ENCODE measurements around the gene ERGIC1. TPM values are rescaled to one million over a fixed set of nuclear protein-coding genes. Genes with fewer than 3 reads are reported as not detected.
"Not testable (repeated sequence)": the region's sequence is repeated elsewhere in the genome, so short reads cannot be mapped to it uniquely, and the experiment has no call there.

The ERGIC1 gene
- total and polyA plus RNA-seq, 9 donors, result 41.7 to 147 (median 92.3) TPM

- intact Hi-C loops (cut with DNase I), result no loop called here
- Histone ChIP-seq H3K27ac (no peak overlapping the region), H3K4me1 (ENCODE audit: insufficient read depth) (peaks cover 19% of the 10 kb centered on the region), H3K36me3 (no peaks in the 10 kb centered on the region), H3K27me3 (no peaks in the 10 kb centered on the region), H3K4me3 (no peak overlapping the region), H3K9me3 (no peaks in the 10 kb centered on the region)
- 84 to 91% (median 90%) methylated on average over 4 of the region's 4 CpGs for WGBS, 3 donors
- DNase-seq, result no peak
- TF ChIP-seq EP300 (IDR thresholded peaks at IDR 0.05), result no peak
- no peak for TF ChIP-seq POLR2A (IDR thresholded peaks at IDR 0.05)
- no peak for TF ChIP-seq CTCF (IDR thresholded peaks at IDR 0.05)
Observed at GRCh38 chr5:172895549-172895948, 61.5 kb downstream of the ERGIC1 start.

- peak in 1 of 5 donors; percentile 49 for DNase-seq
- peaks cover 25% of the 10 kb centered on the region for H3K4me1 ChIP-seq (ENCODE audit: insufficient read depth)
- H3K9me3 ChIP-seq, result no peaks in the 10 kb centered on the region
- H3K27me3 ChIP-seq, result no peaks in the 10 kb centered on the region
- no peak for TF ChIP-seq CTCF (IDR thresholded peaks at IDR 0.05)
- TF ChIP-seq POLR2A (IDR thresholded peaks at IDR 0.05), result no peak
- no peak for TF ChIP-seq EP300 (IDR thresholded peaks at IDR 0.05)
- peak overlapping the region; percentile 38 to 86 for H3K27ac ChIP-seq
- intact Hi-C loops (cut with DNase I), result no loop called here
- 73 to 87% (median 81%) methylated on average over 7 of the region's 7 CpGs for WGBS, 3 donors
- no peaks in the 10 kb centered on the region for H3K36me3 ChIP-seq
- no peak overlapping the region for H3K4me3 ChIP-seq
Observed at GRCh38 chr5:172896465-172896864, 62.4 kb downstream of the ERGIC1 start.

- intact Hi-C loops (cut with DNase I); H3K4me3 ChIP-seq; H3K9me3 ChIP-seq; H3K27me3 ChIP-seq; H3K36me3 ChIP-seq: not testable (repeated sequence)
- H3K4me1 ChIP-seq (ENCODE audit: insufficient read depth), result peaks cover 28% of the 10 kb centered on the region
- DNase-seq, result peak in 1 of 5 donors; percentile 18
- 85 to 87% (median 87%) methylated on average over 7 of the region's 7 CpGs for WGBS, 3 donors
- H3K27ac ChIP-seq, result peak overlapping the region; percentile 38 to 86
Observed at GRCh38 chr5:172897067-172897466, 63.0 kb downstream of the ERGIC1 start.

GRCh38 chr5:172897481-172898217 lies 63.6 kb downstream of the ERGIC1 start:
- Histone ChIP-seq H3K9me3 (no peaks in the 10 kb centered on the region), H3K4me1 (ENCODE audit: insufficient read depth) (peaks cover 29% of the 10 kb centered on the region), H3K27me3 (no peaks in the 10 kb centered on the region), H3K27ac (peak overlapping the region; percentile 38 to 86), H3K4me3 (no peak overlapping the region), H3K36me3 (no peaks in the 10 kb centered on the region)
- WGBS, 3 donors, result 15 to 24% (median 19%) methylated on average over 16 of the region's 16 CpGs
- peak in 2 of 5 donors; percentile 35 to 62 for DNase-seq
- intact Hi-C loops (cut with DNase I), result no loop called here
- TF ChIP-seq CTCF (IDR thresholded peaks at IDR 0.05), result peak in 1 of 3 donors; percentile 26
- TF ChIP-seq POLR2A (IDR thresholded peaks at IDR 0.05), result no peak

GRCh38 chr5:172898218-172898842 lies 64.3 kb downstream of the ERGIC1 start:
- intact Hi-C loops (cut with DNase I), result no loop called here
- WGBS, 3 donors, result 89 to 94% (median 92%) methylated on average over 3 of the region's 3 CpGs
- Histone ChIP-seq H3K4me3 (no peak overlapping the region), H3K9me3 (no peaks in the 10 kb centered on the region), H3K27ac (peak overlapping the region; percentile 38 to 86), H3K4me1 (ENCODE audit: insufficient read depth) (peaks cover 28% of the 10 kb centered on the region), H3K27me3 (no peaks in the 10 kb centered on the region), H3K36me3 (no peaks in the 10 kb centered on the region)
- peak in 2 of 5 donors; percentile 35 to 42 for DNase-seq
- TF ChIP-seq CTCF (IDR thresholded peaks at IDR 0.05), result no peak
- no peak for TF ChIP-seq POLR2A (IDR thresholded peaks at IDR 0.05)
- TF ChIP-seq EP300 (IDR thresholded peaks at IDR 0.05), result no peak

All from ovary (tissue), 9 donors.